ENCODE data around the gene IFT88.

GRCh38 chr13:20544201-20544923 is 22.6 kb upstream of the IFT88 start:
- no peak for TF ChIP-seq POLR2A (IDR thresholded peaks at IDR 0.05)
- TF ChIP-seq CTCF (IDR thresholded peaks at IDR 0.05) = no peak
- TF ChIP-seq EP300 (IDR thresholded peaks at IDR 0.05) = no peak
- TF ChIP-seq POLR2AphosphoS5 (IDR thresholded peaks at IDR 0.05) = no peak

Data from stomach (tissue), 4 donors.